ENCODE results near the gene MFAP3L.
"Not testable (repeated sequence)": the region's sequence is repeated elsewhere in the genome, so short reads cannot be mapped to it uniquely, and the experiment has no call there.

MFAP3L gene

DNA sequence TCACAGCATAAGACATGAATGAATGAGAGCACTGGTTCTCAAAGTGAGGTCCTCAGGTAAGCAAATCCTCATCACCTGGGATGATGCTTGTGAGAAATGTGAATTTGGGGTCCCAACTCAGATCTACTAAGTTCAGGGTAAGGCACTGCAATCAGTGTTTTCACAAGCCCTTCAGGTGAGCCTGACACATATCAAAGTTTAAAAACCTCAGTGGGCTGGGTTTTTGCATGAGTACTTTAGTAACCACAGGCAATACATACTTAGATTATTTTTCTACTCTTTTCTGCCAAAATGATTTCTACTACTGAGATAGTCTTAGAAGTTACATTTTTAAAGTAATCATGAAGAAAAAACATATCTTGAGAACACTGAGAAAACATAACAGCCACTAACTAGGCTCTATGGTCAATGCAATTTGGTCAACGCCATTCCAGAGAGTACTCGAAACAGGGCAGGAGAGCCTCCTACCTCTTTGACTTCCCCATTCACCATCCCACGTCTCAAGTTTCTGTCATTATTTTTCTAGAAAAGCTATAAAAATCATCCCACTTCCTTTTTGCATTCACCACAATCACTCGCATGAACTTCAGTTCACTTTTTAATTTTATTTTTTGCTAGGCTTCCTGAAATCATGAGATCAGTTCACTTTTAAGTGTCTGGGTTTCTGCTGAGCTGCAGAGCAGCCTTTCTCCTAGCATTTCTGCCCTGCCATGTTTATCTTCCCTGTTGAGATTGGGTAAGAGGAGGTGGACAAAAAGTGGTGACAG is 73.8 kb downstream of the MFAP3L start:
- DNase-seq (ENCODE audit: insufficient read length, low spot score) (no peak), FAIRE-seq (no peak)

DNA sequence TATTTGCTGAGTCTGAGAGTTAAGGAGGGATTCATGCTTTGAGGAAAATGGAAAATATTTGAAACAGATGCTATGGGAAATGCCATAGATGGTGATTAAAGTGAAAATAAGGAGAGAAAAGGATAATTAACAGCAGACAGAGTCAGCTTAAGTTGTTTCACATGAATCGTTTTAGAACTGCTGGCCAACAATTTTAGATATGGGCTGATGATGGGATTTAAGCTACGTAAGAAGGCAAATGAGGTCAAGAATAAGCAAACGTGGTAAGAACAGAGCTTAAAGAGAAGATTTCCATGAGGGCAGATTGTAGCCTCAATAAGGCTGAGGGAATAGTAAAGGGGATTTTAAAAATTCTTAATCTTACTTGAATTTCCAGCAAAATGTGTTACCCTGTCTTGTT is 77.9 kb downstream of the MFAP3L start:
- DNase-seq (ENCODE audit: insufficient read length, low spot score) (no peak), FAIRE-seq (no peak)

DNA sequence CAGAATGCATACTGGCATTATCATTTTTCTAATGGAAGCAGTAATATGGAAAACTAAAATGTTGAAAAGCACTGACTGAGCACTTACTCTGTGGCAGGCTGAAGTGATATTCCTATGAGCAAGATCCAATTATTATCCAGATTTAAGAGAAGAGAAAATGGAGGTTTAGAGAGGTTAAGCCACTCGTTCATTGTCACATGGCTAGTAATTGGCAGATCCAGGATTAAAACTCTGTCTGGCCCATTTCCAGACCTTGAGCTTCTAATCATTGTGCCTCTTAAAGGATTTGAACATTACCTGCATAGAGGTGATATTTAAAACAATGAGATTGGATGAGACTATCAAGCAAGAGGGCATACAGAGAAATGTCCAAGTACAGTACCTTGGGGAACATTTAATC is 80.6 kb downstream of the MFAP3L start:
- no peak for DNase-seq (ENCODE audit: insufficient read length, low spot score)
- FAIRE-seq: no peak

DNA sequence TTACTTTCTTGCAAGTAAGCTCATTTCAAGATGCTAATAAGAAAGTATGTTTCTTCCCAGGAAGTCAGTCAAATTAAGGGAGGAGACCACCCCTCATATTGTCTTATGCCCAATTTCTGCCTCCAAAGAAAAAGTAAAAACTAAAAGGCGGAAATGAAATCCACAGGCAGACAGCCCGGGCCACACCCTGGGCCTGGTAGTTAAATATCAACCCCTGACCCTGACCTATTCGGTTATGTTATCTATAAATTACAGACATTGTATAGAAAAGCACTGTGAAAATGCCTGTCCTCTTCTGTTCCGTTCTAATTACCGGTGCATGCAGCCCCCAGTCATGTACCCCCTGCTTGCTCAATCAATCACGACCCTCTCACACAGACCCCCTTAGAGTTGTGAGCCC is 82.6 kb downstream of the MFAP3L start:
- DNase-seq (ENCODE audit: insufficient read length, low spot score); FAIRE-seq: not testable (repeated sequence)

DNA sequence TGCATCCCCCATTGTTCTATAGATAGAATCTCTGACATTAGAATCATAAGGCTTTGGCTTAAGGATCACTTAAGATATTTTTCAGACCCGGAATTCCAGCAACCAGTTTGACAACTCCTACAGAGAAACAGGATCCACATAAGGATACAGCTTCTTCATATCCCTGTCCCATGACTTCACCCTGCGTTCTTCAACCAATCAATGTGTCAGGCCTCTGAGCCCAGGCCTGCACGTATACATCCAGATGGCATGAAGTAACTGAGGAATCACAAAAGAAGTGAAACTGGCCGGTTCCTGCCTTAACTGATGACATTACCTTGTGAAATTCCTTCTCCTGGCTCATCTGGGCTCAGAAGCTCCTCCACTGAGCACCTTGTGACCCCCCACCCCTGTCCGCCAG is 85.1 kb downstream of the MFAP3L start:
- FAIRE-seq (no peak), DNase-seq (ENCODE audit: insufficient read length, low spot score) (no peak)

DNA sequence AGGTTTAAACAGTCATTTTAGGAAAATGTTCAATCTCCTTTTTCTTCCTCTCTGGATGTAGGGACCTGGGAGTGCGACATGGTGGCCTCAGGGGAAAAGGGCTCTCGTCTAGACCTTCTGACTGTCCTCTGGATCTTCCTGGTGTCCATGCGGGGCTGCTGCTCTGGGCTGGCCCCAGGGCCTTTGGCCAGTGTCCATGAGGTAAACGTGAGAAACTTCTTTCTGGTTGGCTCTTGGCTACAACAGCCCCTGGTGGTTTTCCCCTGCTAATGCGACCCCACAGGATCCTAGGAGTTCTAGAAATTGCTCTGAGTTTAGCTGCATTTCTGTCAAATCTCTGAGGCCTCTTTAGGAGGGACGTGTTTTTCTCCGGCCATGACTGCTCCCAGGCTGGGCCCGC is 85.7 kb downstream of the MFAP3L start:
- DNase-seq (ENCODE audit: insufficient read length, low spot score) (no peak), FAIRE-seq (no peak)

Measured in HTR-8/SVneo (cell line).